A673 (cell line): ENCODE results near the gene CACNA2D4. TPM values are rescaled to one million over a fixed set of nuclear protein-coding genes. Genes with fewer than 3 reads are reported as not detected.
A peak's percentile ranks its signal among the peaks of the same experiment; 100 is the strongest.

Experiments
- BruUV-seq: library from RNA; stranded (reverse); fragments of 400-500 nt; replicated peaks from 2 replicates; lab custom pipeline; 2021; lab: Mats Ljungman, UMichigan
- CTCF ChIA-PET: fragments of 300-600 bp; sonication (Branson Sonifier 250); formaldehyde crosslinking; loops from one replicate; lab custom pipeline; 2022; ENCODE audit warnings: antibody characterized with exemption; lab: Charles Lee
- POLR2A ChIA-PET: fragments of 300-600 bp; sonication (Branson Sonifier 250); formaldehyde crosslinking; loops from one replicate; lab custom pipeline; 2022; ENCODE audit warnings: antibody characterized with exemption; ENCODE audit not compliant: low non-redundant PET; lab: Charles Lee
- DNase-seq: peaks from one replicate; pipeline ENCODE4 v3.0.0-alpha.2; 2015; ENCODE audit warnings: low spot score
- H3K27ac ChIP-seq: fragments of 200-600 bp; sonication (generic); 2 replicates; pipeline ENCODE4 v1.5.1; 2016; ENCODE audit warnings: mixed run types, low read depth, mild to moderate bottlenecking, mixed read lengths, antibody characterized with exemption, low read length; ENCODE audit not compliant: poor library complexity, severe bottlenecking
- H3K27me3 ChIP-seq: fragments of 200-600 bp; sonication (generic); replicated peaks from 2 replicates; pipeline ENCODE4 v1.6.1; 2017; ENCODE audit warnings: mixed run types, low read depth, mild to moderate bottlenecking, mixed read lengths, antibody characterized with exemption, low read length; ENCODE audit not compliant: insufficient read depth, poor library complexity
- H3K36me3 ChIP-seq: fragments of 200-600 bp; sonication (generic); 2 replicates; pipeline ENCODE4 v1.6.1; 2016; ENCODE audit warnings: mixed run types, mild to moderate bottlenecking, mixed read lengths, antibody characterized with exemption, low read length; ENCODE audit not compliant: insufficient read depth, poor library complexity, severe bottlenecking
- H3K4me1 ChIP-seq: fragments of 200-600 bp; sonication (generic); 2 replicates; pipeline ENCODE4 v1.6.1; 2017; ENCODE audit warnings: mixed run types, mild to moderate bottlenecking, mixed read lengths, antibody characterized with exemption, low read length; ENCODE audit not compliant: insufficient read depth, poor library complexity, severe bottlenecking
- H3K4me3 ChIP-seq: fragments of 200-600 bp; sonication (generic); 2 replicates; pipeline ENCODE4 v1.5.1; 2016; ENCODE audit warnings: low read depth, mixed run types, mild to moderate bottlenecking, mixed read lengths, low read length; ENCODE audit not compliant: poor library complexity, severe bottlenecking
- H3K9me3 ChIP-seq: fragments of 200-600 bp; sonication (generic); 2 replicates; pipeline ENCODE4 v1.6.1; 2016; ENCODE audit warnings: mixed run types, low read depth, mild to moderate bottlenecking, mixed read lengths, antibody characterized with exemption, low read length; ENCODE audit not compliant: poor library complexity, severe bottlenecking
- CTCF ChIP-seq: fragments of 300-800, 200-600 bp; sonication (generic); conservative IDR thresholded peaks from 2 replicates; pipeline ENCODE4 v1.5.1; 2017; ENCODE audit warnings: low read depth, mild to moderate bottlenecking, antibody characterized with exemption, low read length, moderate library complexity, mixed read lengths
- EZH2 ChIP-seq: fragments of 200-600 bp; sonication (generic); IDR thresholded peaks from 2 replicates; pipeline ENCODE4 v1.6.1; 2017; ENCODE audit warnings: borderline replicate concordance, low read depth, mild to moderate bottlenecking, mixed read lengths, antibody characterized with exemption, low read length; ENCODE audit not compliant: poor library complexity, severe bottlenecking
- intact Hi-C: fragments of 100-400 bp; cut with micrococcal nuclease; formaldehyde crosslinking; loops from one replicate; pipeline ENCODE4 v1.10.0; 2022; ENCODE audit not compliant: unreplicated experiment
- total RNA-seq: library from RNA; stranded (reverse); gene quantifications from 2 replicates; pipeline ENCODE4 v1.2.3, GENCODE V29; 2021

CACNA2D4 gene
- total RNA-seq, 1 experiment from 2014 or later, result 0.41 TPM

DNA sequence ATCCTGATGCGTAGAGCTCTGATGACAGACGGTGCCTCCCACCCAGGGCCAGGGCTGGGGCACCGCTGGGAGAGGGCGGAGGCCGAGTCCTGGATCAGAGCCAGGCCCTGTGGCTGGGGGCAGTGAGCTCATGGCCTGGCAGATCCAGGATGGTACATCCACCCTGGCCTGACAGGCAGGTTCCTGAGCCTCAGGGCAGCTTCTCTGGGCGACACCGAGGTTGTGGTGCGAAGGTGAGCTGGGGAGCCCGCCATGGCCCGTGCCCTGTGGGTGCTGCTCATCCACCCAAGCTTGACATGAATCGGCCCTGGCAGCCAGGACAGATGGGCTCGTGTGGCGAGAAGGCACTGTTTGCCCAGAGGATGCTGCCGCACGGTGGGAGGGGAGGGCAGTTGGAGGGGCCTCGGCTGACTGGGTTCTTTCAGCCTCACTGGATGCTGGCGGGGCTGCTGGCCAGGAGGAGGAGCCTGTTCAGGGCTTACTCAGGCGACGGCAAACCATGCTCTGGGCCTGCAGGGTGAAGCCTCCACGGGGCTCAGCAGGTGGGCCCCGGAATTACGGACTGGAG, 81.5 kb downstream of the CACNA2D4 start:
- Histone ChIP-seq H3K4me3 (no peak overlapping the region), H3K27ac (no peak overlapping the region), H3K9me3 (no peaks in the 10 kb centered on the region), H3K4me1 (peaks cover 23% of the 10 kb centered on the region), H3K36me3 (no peaks in the 10 kb centered on the region), H3K27me3 (no peaks in the 10 kb centered on the region)
- peak; percentile 29 for DNase-seq
- ChIA-PET POLR2A (no interaction called here), CTCF (no interaction called here)
- no TSS peak for BruUV-seq
- no peak for TF ChIP-seq EZH2
- no peak for TF ChIP-seq CTCF
- intact Hi-C loops, result no loop called here

DNA sequence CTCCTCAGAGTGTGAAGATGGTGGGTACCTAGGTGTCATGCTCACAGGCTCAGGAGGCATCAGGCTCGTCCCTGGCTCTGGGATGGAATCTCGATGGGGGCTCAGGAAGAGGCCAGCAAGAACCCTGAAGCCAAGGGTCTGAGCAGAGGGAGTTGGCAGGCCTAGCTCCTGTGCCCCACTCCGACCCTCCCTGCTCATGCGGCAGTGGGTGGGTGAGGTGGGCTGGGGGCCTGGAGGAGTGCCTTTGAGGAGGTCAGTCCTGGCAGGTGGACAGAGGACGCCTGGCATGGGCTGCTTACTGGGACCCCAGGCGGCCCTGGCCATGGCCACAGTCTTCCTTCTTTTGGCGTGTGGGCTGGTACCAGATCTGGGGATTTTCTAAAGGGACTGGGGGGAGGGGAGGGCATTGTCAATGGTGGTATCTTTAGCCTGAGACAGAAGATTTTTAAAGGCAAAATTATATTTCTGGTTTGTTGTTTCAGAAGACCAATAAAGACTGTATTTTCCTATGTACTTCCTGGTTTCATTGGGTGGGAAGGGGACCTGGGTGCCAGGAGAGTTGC, 82.1 kb downstream of the CACNA2D4 start:
- BruUV-seq, result no TSS peak
- no peaks in the 10 kb centered on the region for H3K9me3 ChIP-seq
- TF ChIP-seq EZH2, result no peak
- no peak for TF ChIP-seq CTCF
- DNase-seq, result no peak
- POLR2A ChIA-PET, result no interaction called here
- H3K36me3 ChIP-seq, result no peaks in the 10 kb centered on the region
- CTCF ChIA-PET, result no interaction called here
- H3K4me3 ChIP-seq, result no peak overlapping the region
- no peak overlapping the region for H3K27ac ChIP-seq
- H3K4me1 ChIP-seq, result peaks cover 23% of the 10 kb centered on the region
- intact Hi-C loops, result no loop called here
- H3K27me3 ChIP-seq, result no peaks in the 10 kb centered on the region

GRCh38 chr12:1835211-1836131, 83.0 kb downstream of the CACNA2D4 start:
- Histone ChIP-seq H3K9me3 (no peaks in the 10 kb centered on the region), H3K27ac (no peak overlapping the region), H3K4me1 (peaks cover 20% of the 10 kb centered on the region), H3K4me3 (no peak overlapping the region), H3K36me3 (no peaks in the 10 kb centered on the region), H3K27me3 (no peaks in the 10 kb centered on the region)
- ChIA-PET POLR2A (no interaction called here), CTCF (no interaction called here)
- intact Hi-C loops, result no loop called here
- TF ChIP-seq CTCF (no peak), EZH2 (no peak)
- no peak for DNase-seq
- BruUV-seq, result no TSS peak
